Stimulated activated CD4-positive, alpha-beta T cell treated with anti-CD3 and anti-CD28 coated beads, Interleukin-15, amount 100 ng/mL, for 1 hour (primary cell): Measurements from ENCODE around the gene SETDB2.

Source experiments
- DNase-seq, 2 donors: peaks; one replicate each; pipeline ENCODE4 v3.0.0-alpha.2; 2020; ENCODE audit warnings: low read depth in 1 of 2, low spot score in 1 of 2

The SETDB2 gene

DNA sequence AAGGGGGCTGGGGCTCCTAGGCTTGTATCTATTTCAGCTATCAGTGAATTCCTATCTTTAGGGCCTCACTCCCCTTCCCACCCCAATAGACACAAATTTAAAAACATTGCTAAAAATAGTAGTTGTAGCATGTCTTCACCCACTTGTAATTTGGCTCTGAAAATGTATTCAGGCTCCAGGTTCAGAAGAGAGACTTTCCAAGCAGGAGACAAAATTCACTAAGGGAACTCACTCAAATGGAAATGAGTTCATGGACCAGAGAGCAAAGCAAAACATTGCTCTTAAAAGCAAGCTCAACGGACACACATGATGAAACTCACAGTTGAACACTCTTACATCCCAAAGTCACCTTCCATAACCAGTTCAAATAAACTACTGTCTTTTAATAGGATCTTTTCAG is 88.5 kb downstream of the SETDB2 start:
- DNase-seq, result no peak

GRCh38 chr13:49533011-49533410 is 88.9 kb downstream of the SETDB2 start:
- DNase-seq, result no peak

GRCh38 chr13:49533591-49534269 is 89.7 kb downstream of the SETDB2 start:
- DNase-seq, result no peak

- no peak for DNase-seq
Measured at GRCh38 chr13:49536144-49536873, 92.2 kb downstream of the SETDB2 start.

DNA sequence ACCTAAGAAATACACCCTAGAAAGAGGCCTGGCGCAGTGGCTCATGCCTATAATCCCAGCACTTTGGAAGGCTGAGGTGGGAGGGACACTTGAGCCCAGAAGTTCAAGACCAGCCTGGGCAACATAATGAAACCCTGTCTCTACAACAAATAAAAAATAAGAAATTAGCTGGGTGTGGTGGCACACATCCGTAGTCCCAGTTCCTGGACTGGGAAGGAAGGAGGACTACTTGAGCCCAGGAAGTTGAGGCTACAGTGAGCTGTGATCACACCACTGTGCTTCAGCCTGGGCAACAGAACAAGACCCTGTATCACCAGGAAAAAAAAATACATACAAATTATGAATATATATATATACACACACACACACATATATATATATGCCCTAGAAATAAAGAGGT is 94.3 kb downstream of the SETDB2 start:
- DNase-seq, result no peak

GRCh38 chr13:49539313-49539712 is 95.2 kb downstream of the SETDB2 start:
- DNase-seq, result no peak

- no peak for DNase-seq
Measured at GRCh38 chr13:49539746-49540145, 95.7 kb downstream of the SETDB2 start.

DNA sequence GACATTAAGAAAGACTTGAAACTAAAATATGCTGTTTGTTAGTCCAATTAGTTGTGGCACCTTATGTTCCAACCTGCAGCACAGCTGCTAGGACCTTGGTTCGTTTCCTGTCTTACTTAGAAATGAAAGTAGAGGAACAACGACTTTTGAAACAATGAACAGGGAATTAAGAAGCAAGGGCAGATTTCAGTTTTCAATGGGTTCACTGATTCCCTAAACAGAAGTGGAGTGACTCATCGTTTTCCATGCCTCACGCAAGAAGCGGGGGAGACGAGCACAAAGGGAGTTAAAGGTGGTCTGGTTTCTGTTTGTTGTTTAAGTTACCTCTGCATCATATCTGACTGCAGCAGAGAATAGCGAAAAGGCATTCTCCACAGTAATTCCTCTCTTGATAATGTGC is 96.5 kb downstream of the SETDB2 start:
- DNase-seq, result no peak

DNA sequence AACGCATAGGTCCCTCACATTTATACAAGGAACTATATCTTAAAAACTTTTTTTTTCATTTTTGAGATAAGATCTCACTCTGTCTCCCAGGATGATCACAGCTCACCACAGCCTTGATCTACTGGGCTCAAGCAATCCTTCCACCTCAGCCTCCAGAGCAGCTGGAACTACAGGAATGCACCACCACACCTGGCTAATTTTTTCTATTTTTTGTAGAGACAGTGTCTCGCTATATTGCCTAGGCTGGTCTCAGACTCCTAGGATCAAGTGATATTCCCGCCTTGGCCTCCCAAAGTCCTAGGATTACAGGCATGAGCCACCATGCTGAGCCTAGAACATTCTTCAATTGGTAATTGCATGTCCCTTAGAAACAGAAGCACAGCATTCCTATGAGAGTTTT is 99.6 kb downstream of the SETDB2 start:
- DNase-seq, result no peak
